ENCODE results near the gene NUP210L. TPM values are rescaled to one million over a fixed set of nuclear protein-coding genes. Genes with fewer than 3 reads are reported as not detected.
A peak's percentile ranks its signal among the peaks of the same experiment; 100 is the strongest.

The NUP210L gene
- total RNA-seq, 1 donor from 2014 or later, result 0.15 TPM

GRCh38 chr1:153978274-153978909 lies 176.5 kb downstream of the NUP210L start:
- TF ChIP-seq CTCF (IDR thresholded peaks at IDR 0.05; ENCODE audit: unreplicated experiment), result no peak
- Mint-ChIP-seq H3K4me3 (ENCODE audit: unreplicated experiment) (peak overlapping the region; percentile 98), H3K27ac (ENCODE audit: unreplicated experiment) (peak overlapping the region; percentile 78), H3K9me3 (ENCODE audit: unreplicated experiment) (no peaks in the 10 kb centered on the region), H3K27me3 (ENCODE audit: unreplicated experiment) (peaks cover 5% of the 10 kb centered on the region), H3K36me3 (ENCODE audit: low read depth, unreplicated experiment) (peaks cover 47% of the 10 kb centered on the region), H3K4me1 (ENCODE audit: unreplicated experiment) (peaks cover 61% of the 10 kb centered on the region)
- no peak for DNase-seq (ENCODE audit: low spot score)

- Mint-ChIP-seq H3K36me3 (ENCODE audit: low read depth, unreplicated experiment) (peaks cover 45% of the 10 kb centered on the region), H3K4me3 (ENCODE audit: unreplicated experiment) (peak within 1 kb of the TSS; percentile 98)
These were observed 177.3 kb downstream of the NUP210L start, which contains the start of gene JTB for GRCh38 chr1:153977250-153978240. Gene JTB, minus strand, starts transcription at chr1:153977674. Its CDS starts 422 bp downstream, at chr1:153977252.

GRCh38 chr1:153976819-153977249 lies 178.0 kb downstream of the NUP210L start:
- H3K27ac Mint-ChIP-seq (ENCODE audit: unreplicated experiment), result peak overlapping the region; percentile 41
- H3K36me3 Mint-ChIP-seq (ENCODE audit: low read depth, unreplicated experiment), result peaks cover 39% of the 10 kb centered on the region
- TF ChIP-seq CTCF (IDR thresholded peaks at IDR 0.05; ENCODE audit: unreplicated experiment), result no peak
- H3K27me3 Mint-ChIP-seq (ENCODE audit: unreplicated experiment), result peaks cover 7% of the 10 kb centered on the region
- no peak for DNase-seq (ENCODE audit: low spot score)
- H3K9me3 Mint-ChIP-seq (ENCODE audit: unreplicated experiment), result no peaks in the 10 kb centered on the region
- peak overlapping the region; percentile 93 for H3K4me3 Mint-ChIP-seq (ENCODE audit: unreplicated experiment)
- peaks cover 64% of the 10 kb centered on the region for H3K4me1 Mint-ChIP-seq (ENCODE audit: unreplicated experiment)

More at GRCh38 chr1:153977250-153978240, 177.3 kb downstream of the NUP210L start, which contains the start of gene JTB:
- Mint-ChIP-seq H3K9me3 (ENCODE audit: unreplicated experiment) (no peaks in the 10 kb centered on the region), H3K27ac (ENCODE audit: unreplicated experiment) (peak within 1 kb of the TSS; percentile 78), H3K27me3 (ENCODE audit: unreplicated experiment) (peaks cover 3% of the 10 kb centered on the region), H3K4me1 (ENCODE audit: unreplicated experiment) (peaks cover 64% of the 10 kb centered on the region)
- no peak for TF ChIP-seq CTCF (IDR thresholded peaks at IDR 0.05; ENCODE audit: unreplicated experiment)
- DNase-seq (ENCODE audit: low spot score), result peak; percentile 81

- no peak for DNase-seq (ENCODE audit: low spot score)
- Mint-ChIP-seq H3K4me3 (ENCODE audit: unreplicated experiment) (no peak overlapping the region), H3K27me3 (ENCODE audit: unreplicated experiment) (peaks cover 7% of the 10 kb centered on the region), H3K4me1 (ENCODE audit: unreplicated experiment) (peaks cover 66% of the 10 kb centered on the region), H3K9me3 (ENCODE audit: unreplicated experiment) (no peaks in the 10 kb centered on the region), H3K36me3 (ENCODE audit: low read depth, unreplicated experiment) (peaks cover 33% of the 10 kb centered on the region), H3K27ac (ENCODE audit: unreplicated experiment) (peak overlapping the region; percentile 13)
- TF ChIP-seq CTCF (IDR thresholded peaks at IDR 0.05; ENCODE audit: unreplicated experiment), result no peak
These were observed 181.3 kb downstream of the NUP210L start for GRCh38 chr1:153973525-153973924.
